Tibial artery (tissue), 4 donors: ENCODE measurements around the gene OR56A1.

Source experiments
- DNase-seq, 2 donors: peaks; one replicate each; pipeline ENCODE4 v3.0.0-alpha.2; 2019
- H3K27ac ChIP-seq, 2 donors: fragments of 200-600 bp; sonication (generic) in 1 of 2; 1 replicate in 1 of 2; 2 replicates in 1 of 2; pipeline ENCODE4 v1.5.1; 2018 to 2019; ENCODE audit warnings: mild to moderate bottlenecking in 1 of 2
- H3K27me3 ChIP-seq, 2 donors: fragments of 200-600 bp; sonication (generic) in 1 of 2; one replicate each; pipeline versions ENCODE4 v1.5.1 to v1.6.0; 2016 to 2019
- H3K36me3 ChIP-seq, 3 donors: fragments of 200-600 bp; sonication (generic) in 2 of 3; one replicate each; pipeline ENCODE4 v1.5.1; 2016 to 2019; ENCODE audit warnings: mild to moderate bottlenecking in 2 of 3
- H3K4me1 ChIP-seq, 4 donors: fragments of 200-600 bp; sonication (generic) in 2 of 4; 1 replicate in 3 of 4; 2 replicates in 1 of 4; pipeline ENCODE4 v1.5.1; 2016 to 2019
- H3K4me3 ChIP-seq, 2 donors: fragments of 200-600 bp; sonication (generic) in 1 of 2; 1 replicate in 1 of 2; 2 replicates in 1 of 2; pipeline ENCODE4 v1.5.1; 2018 to 2019; ENCODE audit warnings: mild to moderate bottlenecking in 2 of 2
- H3K9me3 ChIP-seq, 3 donors: fragments of 200-600 bp; sonication (generic) in 1 of 3; one replicate each; pipeline ENCODE4 v1.5.1; 2016 to 2019
- CTCF ChIP-seq, 2 experiments: fragments of 200-600 bp in 1 of 2; fragments of 450-650 bp in 1 of 2; IDR thresholded peaks; one replicate each; pipeline ENCODE4 v1.5.1; 2017 to 2019; ENCODE audit warnings: antibody characterized with exemption in 2 of 2, mild to moderate bottlenecking in 1 of 2, moderate library complexity in 1 of 2
- intact Hi-C: fragments of 100-400 bp; cut with DNase I; formaldehyde crosslinking; loops from one replicate; pipeline ENCODE4 v1.15.0; 2023; ENCODE audit warnings: low total_unique reads

The OR56A1 gene

GRCh38 chr11:5989203-5989602, 41.4 kb downstream of the OR56A1 start:
- H3K4me3 ChIP-seq = no peak overlapping the region
- DNase-seq = no peak
- no peaks in the 10 kb centered on the region for H3K4me1 ChIP-seq
- H3K27me3 ChIP-seq = no peaks in the 10 kb centered on the region
- H3K36me3 ChIP-seq = no peaks in the 10 kb centered on the region
- no peaks in the 10 kb centered on the region for H3K9me3 ChIP-seq
- no peak for TF ChIP-seq CTCF (IDR thresholded peaks at IDR 0.05)
- intact Hi-C loops = no loop called here
- no peak overlapping the region for H3K27ac ChIP-seq

- H3K27ac ChIP-seq = no peak within 1 kb of the TSS
- intact Hi-C loops = no loop called here
- no peak for TF ChIP-seq CTCF (IDR thresholded peaks at IDR 0.05)
- H3K4me1 ChIP-seq = no peaks in the 10 kb centered on the region
- DNase-seq = no peak
- H3K27me3 ChIP-seq = peaks cover 0 to 6% of the 10 kb centered on the region in 2 donors
- H3K36me3 ChIP-seq = no peaks in the 10 kb centered on the region
- H3K9me3 ChIP-seq = no peaks in the 10 kb centered on the region
- no peak within 1 kb of the TSS for H3K4me3 ChIP-seq
Measured at GRCh38 chr11:5986885-5987284, 43.7 kb downstream of the OR56A1 start, which contains the start of gene OR52L1. Gene OR52L1, minus strand, starts transcription at chr11:5986985. Its CDS starts 55 bp downstream, at chr11:5986930.

- intact Hi-C loops = no loop called here
- Histone ChIP-seq H3K36me3 (no peaks in the 10 kb centered on the region), H3K4me1 (no peaks in the 10 kb centered on the region), H3K9me3 (peaks cover 0 to 3% (median 0%) of the 10 kb centered on the region in 3 donors), H3K27me3 (peaks cover 0 to 6% of the 10 kb centered on the region in 2 donors), H3K27ac (no peak overlapping the region), H3K4me3 (no peak overlapping the region)
- no peak for TF ChIP-seq CTCF (IDR thresholded peaks at IDR 0.05)
- no peak for DNase-seq
Measured at GRCh38 chr11:5983443-5983842, 47.1 kb downstream of the OR56A1 start.

- Histone ChIP-seq H3K27ac (no peak overlapping the region), H3K9me3 (no peaks in the 10 kb centered on the region), H3K36me3 (no peaks in the 10 kb centered on the region), H3K4me1 (no peaks in the 10 kb centered on the region), H3K4me3 (no peak overlapping the region), H3K27me3 (no peaks in the 10 kb centered on the region)
- no peak for DNase-seq
- TF ChIP-seq CTCF (IDR thresholded peaks at IDR 0.05) = no peak
- intact Hi-C loops = no loop called here
Measured at GRCh38 chr11:5973530-5973929, 57.0 kb downstream of the OR56A1 start.
